Natural killer cell (primary cell): Measurements from ENCODE around the gene KRT82. TPM values are rescaled to one million over a fixed set of nuclear protein-coding genes. Genes with fewer than 3 reads are reported as not detected.

Experiments used
- ATAC-seq, 3 donors: fragments of 150-1000 bp in 2 of 3; fragments of 200-7000 bp in 1 of 3; cut with Tn5 transposase; 1 replicate in 1 of 3; 2 replicates in 2 of 3; pipeline ENCODE4 v1.10.0; 2021; ENCODE audit warnings: mild to moderate bottlenecking in 2 of 3, moderate library complexity in 2 of 3
- DNase-seq, 2 donors: peaks; one replicate each; pipeline versions ENCODE4 v3.0.0 to v3.0.0-alpha.2; 2013 to 2021; ENCODE audit warnings: mixed read lengths in 1 of 2
- H3K27ac ChIP-seq: one replicate; pipeline ENCODE4 v1.5.1; 2013; ENCODE audit warnings: mild to moderate bottlenecking, low read length
- H3K27me3 ChIP-seq: one replicate; pipeline ENCODE4 v1.6.1; 2013; ENCODE audit warnings: low read length; ENCODE audit not compliant: control insufficient read depth, insufficient read depth
- H3K36me3 ChIP-seq: one replicate; pipeline ENCODE4 v1.6.1; 2013; ENCODE audit warnings: low read length; ENCODE audit not compliant: control insufficient read depth, insufficient read depth
- H3K4me1 ChIP-seq: one replicate; pipeline ENCODE4 v1.6.1; 2013; ENCODE audit warnings: low read length; ENCODE audit not compliant: control insufficient read depth, insufficient read depth
- H3K4me3 ChIP-seq: one replicate; pipeline ENCODE4 v1.5.1; 2013; ENCODE audit warnings: low read length
- H3K9me3 ChIP-seq: one replicate; pipeline ENCODE4 v1.6.1; 2013; ENCODE audit warnings: low read length; ENCODE audit not compliant: control insufficient read depth, insufficient read depth
- H3K27ac Mint-ChIP-seq, 2 donors: one replicate each; pipeline ENCODE4 v1.8.0; 2022; ENCODE audit warnings: mild to moderate bottlenecking in 2 of 2, mixed read lengths in 2 of 2, moderate library complexity in 1 of 2
- H3K27me3 Mint-ChIP-seq, 2 donors: one replicate each; pipeline ENCODE4 v1.8.0; 2022; ENCODE audit warnings: low read depth in 2 of 2, mixed read lengths in 2 of 2
- H3K36me3 Mint-ChIP-seq: one replicate; pipeline ENCODE4 v1.8.0; 2022; ENCODE audit warnings: mixed read lengths
- H3K4me1 Mint-ChIP-seq, 2 donors: one replicate each; pipeline ENCODE4 v1.8.0; 2022; ENCODE audit warnings: mixed read lengths in 2 of 2
- H3K4me3 Mint-ChIP-seq: one replicate; pipeline ENCODE4 v1.8.0; 2022; ENCODE audit warnings: mild to moderate bottlenecking, moderate library complexity, mixed read lengths
- H3K9me3 Mint-ChIP-seq, 2 donors: one replicate each; pipeline ENCODE4 v1.8.0; 2022; ENCODE audit warnings: mixed read lengths in 2 of 2
- CTCF ChIP-seq: fragments of 200-600 bp; IDR thresholded peaks from one replicate; pipeline ENCODE4 v1.8.0; 2022; ENCODE audit warnings: antibody characterized with exemption
- whole genome bisulfite sequencing: methylation state at CpG from one replicate; pipeline ENCODE4 v1.1.7; 2013; ENCODE audit warnings: missing lambda C conversion rate; ENCODE audit not compliant: insufficient coverage; 5-methylcytosine and 5-hydroxymethylcytosine counted together
- intact Hi-C: fragments of 100-400 bp; cut with micrococcal nuclease; formaldehyde crosslinking; loops from one replicate; pipeline ENCODE4 v1.14.2; 2022
- total RNA-seq, 4 donors: library from RNA; stranded (reverse); fragments of 120-200 nt in 1 of 4; gene quantifications; one replicate each; pipeline versions ENCODE4 v1.2.3 to v1.2.4, GENCODE V29; 2013 to 2022

Gene KRT82
- total RNA-seq, 3 donors from 2014 or later (not counting 1 experiment from before 2014, with no cell fraction given) = not detected

- Histone ChIP-seq H3K9me3 (no peaks in the 10 kb centered on the region), H3K4me3 (no peak overlapping the region), H3K36me3 (no peaks in the 10 kb centered on the region), H3K27ac (no peak overlapping the region), H3K27me3 (peaks cover 53% of the 10 kb centered on the region), H3K4me1 (peaks cover 25% of the 10 kb centered on the region)
- H3K36me3 Mint-ChIP-seq = no peaks in the 10 kb centered on the region
- peak overlapping the region; percentile 63 for H3K4me3 Mint-ChIP-seq
- DNase-seq (peak; percentile 73 to 84), ATAC-seq (peak; percentile 86 to 99 (median 93))
- intact Hi-C loops = loop anchor here (5.0 to 10.0 kb wide), 2 partner anchors 47 to 216 kb away; no protein-coding TSS in a partner anchor
- H3K4me1 Mint-ChIP-seq = peaks cover 22 to 35% of the 10 kb centered on the region in 2 donors
- H3K27ac Mint-ChIP-seq = peak overlapping the region in 1 of 2 donors; percentile 56
- WGBS = 39% methylated on average over 9 of the region's 9 CpGs
- TF ChIP-seq CTCF = no peak
- peaks cover 45 to 55% of the 10 kb centered on the region in 2 donors for H3K27me3 Mint-ChIP-seq
- H3K9me3 Mint-ChIP-seq = no peaks in the 10 kb centered on the region
These were observed 54.7 kb downstream of the KRT82 start for GRCh38 chr12:52351196-52352059.

GRCh38 chr12:52350786-52351185, 55.3 kb downstream of the KRT82 start:
- Mint-ChIP-seq H3K4me3 (peak overlapping the region; percentile 17), H3K9me3 (no peaks in the 10 kb centered on the region), H3K27me3 (peaks cover 48 to 62% of the 10 kb centered on the region in 2 donors), H3K36me3 (no peaks in the 10 kb centered on the region), H3K4me1 (peaks cover 22 to 35% of the 10 kb centered on the region in 2 donors), H3K27ac (no peak overlapping the region)
- no peaks in the 10 kb centered on the region for H3K9me3 ChIP-seq
- no peaks in the 10 kb centered on the region for H3K36me3 ChIP-seq
- intact Hi-C loops = loop anchor here (5.0 to 10.0 kb wide), 2 partner anchors 46 to 217 kb away; no protein-coding TSS in a partner anchor
- 100% methylated on average over 5 of the region's 5 CpGs for WGBS
- peaks cover 54% of the 10 kb centered on the region for H3K27me3 ChIP-seq
- no peak overlapping the region for H3K4me3 ChIP-seq
- no peak for ATAC-seq
- no peak overlapping the region for H3K27ac ChIP-seq
- peaks cover 25% of the 10 kb centered on the region for H3K4me1 ChIP-seq
- no peak for TF ChIP-seq CTCF
- no peak for DNase-seq

- H3K4me3 Mint-ChIP-seq = no peak overlapping the region
These were observed 56.0 kb downstream of the KRT82 start for GRCh38 chr12:52350021-52350620.

More at GRCh38 chr12:52350021-52350620, 56.0 kb downstream of the KRT82 start:
- intact Hi-C loops = loop anchor here (5.0 to 10.0 kb wide), 2 partner anchors 45 to 217 kb away; no protein-coding TSS in a partner anchor
- Histone ChIP-seq H3K36me3 (no peaks in the 10 kb centered on the region), H3K4me3 (no peak overlapping the region), H3K27ac (no peak overlapping the region), H3K4me1 (peaks cover 25% of the 10 kb centered on the region), H3K9me3 (no peaks in the 10 kb centered on the region), H3K27me3 (peaks cover 50% of the 10 kb centered on the region)
- H3K9me3 Mint-ChIP-seq = no peaks in the 10 kb centered on the region
- no peak overlapping the region for H3K27ac Mint-ChIP-seq
- no peak for DNase-seq
- 96% methylated on average over 8 of the region's 8 CpGs for WGBS
- TF ChIP-seq CTCF = no peak
- ATAC-seq = no peak
- H3K27me3 Mint-ChIP-seq = peaks cover 52 to 65% of the 10 kb centered on the region in 2 donors
- H3K36me3 Mint-ChIP-seq = no peaks in the 10 kb centered on the region
- H3K4me1 Mint-ChIP-seq = peaks cover 22 to 35% of the 10 kb centered on the region in 2 donors
